Activated CD8-positive, alpha-beta memory T cell treated with anti-CD3 and anti-CD28 coated beads, Interleukin-2, amount 50 U/mL, for 48 hours (primary cell): ENCODE measurements around the gene GPHN.

Experiments
- DNase-seq: peaks from one replicate; pipeline ENCODE4 v3.0.0-alpha.2; 2020

Gene GPHN

DNA sequence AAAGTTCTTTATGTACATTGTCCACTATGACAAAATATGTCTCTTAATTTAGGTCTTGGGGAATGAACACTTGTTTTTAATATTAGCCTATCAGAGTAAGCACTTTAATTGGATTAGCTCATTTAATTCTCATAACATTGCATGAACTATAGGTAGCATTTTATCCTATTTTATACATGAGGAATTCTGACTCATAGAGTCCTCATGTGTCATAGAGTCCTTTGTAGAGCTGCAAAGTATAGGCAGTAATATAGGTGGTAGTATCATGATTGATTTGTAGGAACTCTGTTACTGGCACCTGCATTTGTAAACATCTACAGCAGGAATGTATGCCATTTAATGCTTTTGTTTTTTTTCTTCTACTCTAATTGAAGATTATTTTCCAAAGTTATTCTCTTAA, 96.0 kb downstream of the GPHN start:
- no peak for DNase-seq

DNA sequence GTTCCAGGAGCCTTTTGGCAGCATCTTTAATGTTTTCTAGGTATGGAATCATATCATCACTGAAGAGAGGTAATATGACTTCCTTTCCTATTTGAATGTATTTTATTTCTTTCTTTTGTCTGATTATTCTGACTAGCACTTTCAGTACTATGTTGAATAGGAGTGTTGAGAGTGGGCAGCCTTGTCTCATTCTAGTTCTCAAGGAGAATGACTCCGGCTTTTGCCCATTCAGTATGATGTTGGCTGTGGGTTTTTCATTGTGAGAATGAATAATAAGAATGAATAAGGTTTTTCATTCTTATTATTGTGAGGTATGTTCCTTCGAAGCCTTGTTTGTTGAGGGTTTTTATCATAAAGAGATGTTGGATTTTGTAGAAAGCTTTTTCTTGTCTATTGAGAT, 98.9 kb downstream of the GPHN start:
- no peak for DNase-seq

DNA sequence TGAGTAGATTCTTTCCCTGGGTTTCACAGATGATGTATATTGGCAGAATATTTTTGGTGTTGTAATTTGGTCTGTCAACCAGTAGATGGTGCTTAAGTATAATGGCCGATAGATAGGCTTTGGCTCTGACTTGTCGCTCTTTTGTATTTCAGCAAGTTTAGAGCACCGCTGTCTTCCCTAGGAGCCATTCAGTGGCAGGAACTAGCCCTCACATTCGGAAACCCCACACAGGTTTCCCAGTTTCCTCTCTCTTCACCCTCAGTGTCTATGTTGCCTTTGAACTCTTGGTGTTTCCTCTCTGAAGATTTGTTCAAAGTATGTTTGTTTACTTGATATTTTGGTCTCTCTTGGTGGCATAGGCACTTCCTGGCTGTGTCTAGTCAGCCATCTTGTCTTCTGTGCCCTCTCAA, 102.2 kb downstream of the GPHN start:
- DNase-seq = no peak

DNA sequence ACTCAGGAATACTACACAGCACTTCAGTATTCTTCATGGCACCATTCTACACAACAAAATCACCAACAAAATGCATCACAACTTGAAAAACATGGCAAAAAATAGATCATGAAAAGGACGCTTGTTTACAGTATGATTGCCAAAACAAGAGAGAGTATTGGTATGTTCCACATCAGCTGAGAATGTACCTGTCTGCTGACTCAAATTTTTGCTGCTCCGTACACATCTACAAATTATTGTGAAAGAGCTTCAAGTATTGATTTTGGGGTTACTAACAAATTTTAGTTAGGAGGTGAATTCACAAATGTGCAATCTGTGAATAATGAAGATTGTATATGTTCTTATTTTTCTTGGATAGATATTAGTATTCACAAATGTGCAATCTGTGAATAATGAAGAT, 105.4 kb downstream of the GPHN start:
- no peak for DNase-seq

DNA sequence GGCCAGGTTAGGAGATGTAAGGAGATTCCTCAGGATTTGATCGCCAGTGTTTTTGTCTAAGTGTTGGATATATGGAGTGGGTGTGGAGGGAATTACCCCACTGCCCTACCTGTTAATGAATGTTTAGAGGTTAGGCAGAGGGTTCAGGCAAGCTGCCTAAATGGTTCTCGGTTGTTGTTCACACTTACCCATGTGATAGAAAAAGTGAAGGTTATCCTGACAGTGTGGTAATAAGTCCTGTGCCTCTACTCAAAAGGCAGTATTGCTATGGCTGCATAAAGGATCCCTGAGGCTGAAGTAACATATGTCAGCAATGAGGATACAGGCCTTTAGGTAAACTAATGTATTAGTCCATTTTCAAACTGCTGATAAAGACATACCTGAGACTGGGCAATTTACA, 112.0 kb downstream of the GPHN start:
- no peak for DNase-seq

DNA sequence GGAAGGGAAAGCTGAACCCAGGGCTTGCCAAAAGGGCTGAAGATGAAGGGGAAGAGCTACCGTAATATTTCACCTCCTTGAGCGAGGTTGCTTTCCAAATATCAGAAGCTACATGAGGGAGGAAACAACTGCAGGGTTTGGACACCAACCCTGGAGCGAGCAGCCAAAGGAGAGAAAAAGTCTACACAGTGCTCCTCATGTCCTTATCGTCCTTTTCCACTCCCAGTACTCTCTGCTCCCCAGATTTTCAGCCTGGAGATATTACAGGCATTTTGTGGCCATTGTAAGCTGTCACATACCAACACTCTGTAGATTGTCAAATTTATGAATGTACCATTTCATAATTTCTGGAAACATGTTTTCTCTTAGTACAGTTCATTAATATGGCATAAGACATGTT, 115.9 kb downstream of the GPHN start:
- DNase-seq = no peak

DNA sequence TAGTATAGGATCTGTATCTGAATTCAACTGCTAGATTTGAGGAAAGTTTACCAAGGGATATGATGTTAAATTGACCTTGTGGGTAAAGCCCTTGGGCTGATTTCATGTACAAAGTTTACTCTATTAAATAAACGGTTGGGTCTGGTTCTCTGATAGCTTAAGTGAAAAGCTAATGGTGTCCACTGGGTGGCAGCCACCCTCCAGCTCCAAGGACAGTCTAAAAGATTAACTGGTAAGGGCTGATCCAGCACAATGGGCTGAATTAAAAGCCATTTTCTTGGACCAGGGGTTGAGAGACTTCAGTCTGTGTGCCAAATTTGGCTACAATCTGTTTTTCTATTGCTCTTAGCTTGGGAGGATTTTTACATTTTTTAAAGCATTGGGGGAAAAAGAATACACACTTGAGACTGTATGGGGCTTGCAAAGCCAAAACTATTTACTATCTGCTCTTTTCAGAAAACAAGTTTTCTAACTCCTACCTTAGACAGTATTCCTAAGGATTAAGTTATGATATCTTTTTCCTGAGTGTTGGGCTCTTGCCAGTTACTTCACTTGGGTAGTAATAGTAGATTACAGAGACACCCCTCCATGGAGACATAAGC, 116.5 kb downstream of the GPHN start:
- DNase-seq = no peak

DNA sequence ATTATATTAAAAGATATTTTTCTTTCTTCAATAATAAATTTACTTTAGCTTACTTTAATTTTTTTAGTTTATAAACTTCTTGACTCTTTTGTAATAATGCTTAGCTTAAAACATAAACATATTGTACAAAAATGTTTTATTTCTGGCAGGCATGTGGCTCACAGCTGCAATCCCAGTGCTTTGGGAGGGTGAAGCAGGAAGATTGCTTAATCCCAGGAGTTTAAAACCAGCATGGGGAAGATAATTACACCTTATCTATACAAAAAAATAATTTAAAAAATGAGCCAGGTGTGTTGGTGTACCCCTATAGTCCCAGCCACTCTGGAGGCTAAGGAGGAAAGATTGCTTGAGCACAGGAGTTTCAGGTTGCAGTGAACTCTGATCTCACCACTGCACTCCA, 120.7 kb downstream of the GPHN start:
- DNase-seq = no peak

DNA sequence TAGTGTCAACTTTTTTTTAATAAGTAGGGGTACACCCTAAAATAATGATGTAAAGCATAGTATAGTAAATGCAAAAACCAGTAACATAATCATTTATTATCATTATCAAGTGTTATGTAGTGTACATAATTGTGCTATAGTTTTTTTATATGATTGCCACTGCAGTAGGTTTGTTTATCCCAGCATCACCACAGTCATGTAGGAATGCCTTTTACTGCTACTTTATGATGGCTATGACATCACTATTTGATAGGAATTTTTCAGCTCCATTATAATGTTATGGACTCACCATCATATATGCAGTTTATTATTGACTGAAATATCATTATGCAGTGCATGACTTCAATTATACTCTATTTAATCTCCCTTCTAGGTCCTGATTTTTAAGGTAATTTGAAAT, 121.6 kb downstream of the GPHN start:
- DNase-seq = no peak

DNA sequence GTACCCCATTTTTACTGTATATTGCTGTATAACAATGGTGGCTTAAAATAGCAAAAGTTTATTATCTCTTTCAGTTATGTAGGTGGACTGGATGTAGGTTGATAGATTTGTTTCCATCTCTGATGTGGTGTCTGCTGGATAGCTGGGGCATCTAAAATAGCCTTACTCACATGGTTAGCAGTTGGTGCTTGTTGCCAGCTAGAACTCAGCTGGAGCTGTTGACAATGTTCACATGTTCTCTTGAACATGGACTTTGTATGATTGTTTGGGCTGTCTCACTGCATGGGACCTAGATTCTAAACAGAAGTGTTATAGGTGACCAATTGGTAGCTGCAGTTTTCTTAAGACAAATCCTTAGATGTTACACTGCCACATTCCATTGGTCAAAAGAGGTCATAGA, 126.9 kb downstream of the GPHN start:
- DNase-seq = no peak

DNA sequence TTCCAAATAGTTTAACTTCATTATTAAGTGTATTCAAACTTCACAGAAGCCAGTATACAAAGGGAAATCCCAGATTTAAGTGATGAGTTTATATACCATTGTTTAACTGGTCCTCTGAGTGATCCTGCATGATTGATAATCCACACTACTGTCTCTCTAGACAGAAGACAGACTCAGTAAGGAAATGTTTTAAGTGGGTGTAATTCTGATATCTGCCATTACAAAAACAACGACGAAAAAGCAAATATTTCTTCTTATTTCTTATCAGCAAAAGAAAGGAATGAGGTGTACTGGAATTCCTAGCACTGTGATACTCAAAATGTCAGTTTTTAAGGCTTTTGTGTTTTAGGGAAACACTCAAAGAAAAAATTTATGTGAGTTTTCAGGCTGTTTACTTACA, 127.5 kb downstream of the GPHN start:
- DNase-seq = no peak

DNA sequence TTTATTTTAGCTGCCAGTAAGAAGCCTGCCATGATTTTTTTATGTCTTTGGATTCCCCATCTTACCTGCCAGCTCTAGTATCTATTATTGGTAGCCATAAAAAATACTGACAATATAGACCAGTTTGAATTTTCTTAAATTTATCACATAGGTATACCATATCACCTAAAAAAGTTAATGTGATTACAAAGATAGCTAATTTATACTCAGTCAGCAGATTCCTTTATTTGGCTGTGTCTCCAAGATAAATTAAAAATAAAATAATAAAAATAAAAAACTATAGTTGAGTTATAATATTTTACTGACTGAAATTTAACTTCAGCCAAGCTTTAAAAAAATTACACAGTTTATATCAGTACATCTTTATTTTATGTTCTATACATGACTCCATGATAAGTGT, 128.3 kb downstream of the GPHN start:
- no peak for DNase-seq

DNA sequence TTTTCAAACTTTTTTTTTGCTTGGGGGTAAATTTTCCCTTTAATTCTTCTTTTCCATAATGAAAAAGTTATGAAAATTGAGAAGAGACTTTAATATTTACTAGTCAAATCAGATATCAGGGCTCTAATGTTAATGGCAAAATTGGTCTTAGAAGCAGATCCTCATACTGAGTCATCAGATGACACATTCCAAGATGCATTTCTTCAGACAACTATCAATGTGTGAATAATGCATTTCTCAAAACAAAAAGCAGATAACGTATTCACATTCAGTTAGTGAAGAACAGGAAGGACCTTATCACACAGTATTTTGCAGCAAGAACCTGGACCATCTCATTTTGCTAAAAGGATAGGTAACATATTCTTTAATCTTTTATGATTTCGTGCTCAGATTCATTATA, 130.7 kb downstream of the GPHN start:
- no peak for DNase-seq

DNA sequence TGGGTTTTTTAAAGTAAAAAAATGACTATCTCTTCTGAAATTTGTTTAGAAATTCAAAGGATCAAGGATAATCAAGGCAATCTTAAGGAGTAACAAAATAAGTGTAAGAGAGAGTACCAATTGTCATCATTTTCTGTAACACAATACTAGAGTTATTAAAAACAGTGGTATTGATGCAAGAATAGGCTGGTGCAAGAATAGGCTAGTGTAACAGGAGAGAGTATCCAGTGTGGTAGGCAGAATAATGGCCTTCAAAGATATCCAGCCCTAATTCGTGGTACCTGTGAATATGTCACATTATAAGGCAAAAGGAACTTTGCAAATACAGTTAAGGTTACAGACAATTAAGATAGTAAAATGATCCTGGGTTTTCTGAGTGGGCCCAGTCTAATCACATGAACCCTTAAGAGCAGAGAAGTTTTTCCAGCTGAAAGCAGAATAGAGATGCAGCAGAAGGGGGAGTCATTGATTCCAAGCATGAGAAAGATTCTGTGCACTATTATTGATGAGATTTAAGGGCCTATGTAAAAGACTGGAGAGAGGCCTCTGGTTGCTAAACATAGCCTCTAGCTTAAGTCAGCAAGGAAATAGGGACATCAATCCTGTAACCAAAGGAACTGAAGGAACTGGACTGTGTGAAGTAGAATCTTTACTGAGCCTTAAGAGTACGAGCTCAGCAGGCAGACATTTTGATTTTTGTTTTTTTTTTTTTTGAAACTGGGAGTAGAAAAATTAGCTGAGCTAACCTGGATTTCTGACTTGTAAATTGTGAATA, 134.1 kb downstream of the GPHN start:
- no peak for DNase-seq

DNA sequence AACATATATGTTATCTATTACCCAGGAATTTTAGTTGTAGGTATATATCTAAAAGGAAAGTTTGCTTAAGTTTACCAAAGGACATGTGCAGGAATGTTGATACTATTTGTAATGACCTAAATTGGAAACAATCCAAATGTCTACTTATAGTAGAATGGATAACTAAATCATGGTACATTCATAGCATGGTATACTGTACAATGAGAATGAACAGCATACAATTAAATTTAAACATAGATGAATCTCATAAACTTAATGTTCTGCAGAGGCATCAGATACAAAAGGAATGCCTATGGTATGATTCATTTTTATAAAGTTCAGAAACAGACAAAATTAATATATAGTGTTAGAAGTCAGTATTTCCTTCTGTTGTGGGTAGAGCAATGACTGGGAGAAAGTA, 135.4 kb downstream of the GPHN start:
- DNase-seq = no peak

DNA sequence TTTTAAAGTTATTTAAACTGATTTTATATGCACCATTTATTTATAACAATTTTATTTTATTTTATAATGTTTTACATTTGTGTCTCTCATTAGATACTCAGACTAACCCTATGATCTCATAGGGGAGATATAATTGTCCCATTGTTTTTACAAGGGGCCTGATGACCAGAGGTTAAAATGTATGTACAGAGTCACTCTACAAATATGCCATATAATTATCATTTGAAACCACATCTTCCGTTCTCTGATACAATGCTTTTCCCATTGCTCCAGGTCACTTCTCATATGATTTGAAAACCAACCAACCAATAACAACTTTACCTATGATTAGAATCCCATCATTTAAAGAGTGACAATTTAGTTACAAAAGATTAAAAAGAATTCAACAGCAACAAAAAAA, 137.8 kb downstream of the GPHN start:
- DNase-seq = no peak

DNA sequence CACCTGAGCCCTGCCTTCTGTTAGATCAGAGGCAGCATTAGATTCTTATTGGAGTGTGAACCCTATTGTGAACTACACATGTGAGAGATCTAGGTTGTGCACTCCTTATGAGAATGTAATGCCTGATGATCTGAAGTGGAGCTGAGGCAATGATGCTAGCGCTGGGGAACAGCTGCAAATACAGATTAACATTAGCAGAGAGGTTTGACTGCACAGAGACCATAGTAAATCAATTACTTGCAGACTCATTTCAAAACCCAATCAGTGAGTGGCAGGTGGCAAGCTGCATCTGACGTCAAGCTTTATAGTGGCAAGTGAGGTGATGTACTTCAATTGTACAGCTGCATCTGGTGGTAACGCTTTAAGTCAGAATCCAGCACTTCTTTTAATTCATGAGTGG, 141.6 kb downstream of the GPHN start:
- DNase-seq = no peak

DNA sequence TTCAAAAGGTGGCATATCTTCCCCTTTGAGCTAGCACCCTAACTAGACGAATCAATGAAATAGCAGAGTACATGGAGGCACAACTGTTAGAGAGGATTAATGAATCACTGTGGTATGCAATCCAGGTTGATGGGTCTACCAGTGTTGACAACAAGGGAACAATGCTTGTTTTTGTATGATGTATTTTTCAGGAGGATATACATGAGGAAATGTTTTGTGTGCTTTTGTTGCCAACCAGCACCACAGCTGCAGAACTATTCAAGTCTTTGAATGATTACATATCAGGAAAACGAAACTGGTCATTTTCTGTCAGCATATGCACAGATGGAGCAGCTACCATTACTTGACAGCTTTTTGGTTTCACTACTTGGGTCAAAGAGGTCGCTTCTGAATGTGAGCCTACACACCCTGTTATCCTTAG, 142.6 kb downstream of the GPHN start:
- no peak for DNase-seq

DNA sequence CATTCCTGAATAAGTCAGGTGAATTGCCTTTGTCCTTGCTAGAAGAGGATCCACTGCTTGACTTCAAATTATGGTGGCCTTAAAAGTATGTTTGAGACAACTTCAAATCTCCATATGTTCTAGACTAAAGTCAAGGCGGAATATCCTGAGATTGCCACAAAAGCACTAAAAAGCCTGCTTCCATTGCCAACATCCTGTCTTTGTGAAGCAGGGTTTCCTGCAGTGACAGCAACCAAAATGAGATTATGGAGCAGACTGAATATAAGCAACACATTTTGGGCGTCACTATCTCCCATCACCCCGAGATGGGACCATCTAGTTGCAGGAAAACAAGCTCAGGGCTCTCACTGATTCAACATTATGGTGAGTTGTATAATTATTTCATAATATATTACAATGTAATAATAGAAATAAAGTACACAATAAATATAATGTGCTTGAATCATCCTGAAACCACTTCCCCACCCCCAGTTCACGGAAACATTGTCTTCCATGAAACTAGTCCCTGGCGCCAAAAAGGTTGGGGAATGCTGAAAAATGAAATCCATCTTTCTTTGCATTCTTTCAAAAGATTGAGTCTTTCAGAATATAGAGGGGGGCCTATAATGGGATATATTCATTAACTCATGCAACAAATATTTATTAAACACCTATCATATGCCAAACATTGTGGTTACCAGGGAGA, 143.7 kb downstream of the GPHN start:
- no peak for DNase-seq

DNA sequence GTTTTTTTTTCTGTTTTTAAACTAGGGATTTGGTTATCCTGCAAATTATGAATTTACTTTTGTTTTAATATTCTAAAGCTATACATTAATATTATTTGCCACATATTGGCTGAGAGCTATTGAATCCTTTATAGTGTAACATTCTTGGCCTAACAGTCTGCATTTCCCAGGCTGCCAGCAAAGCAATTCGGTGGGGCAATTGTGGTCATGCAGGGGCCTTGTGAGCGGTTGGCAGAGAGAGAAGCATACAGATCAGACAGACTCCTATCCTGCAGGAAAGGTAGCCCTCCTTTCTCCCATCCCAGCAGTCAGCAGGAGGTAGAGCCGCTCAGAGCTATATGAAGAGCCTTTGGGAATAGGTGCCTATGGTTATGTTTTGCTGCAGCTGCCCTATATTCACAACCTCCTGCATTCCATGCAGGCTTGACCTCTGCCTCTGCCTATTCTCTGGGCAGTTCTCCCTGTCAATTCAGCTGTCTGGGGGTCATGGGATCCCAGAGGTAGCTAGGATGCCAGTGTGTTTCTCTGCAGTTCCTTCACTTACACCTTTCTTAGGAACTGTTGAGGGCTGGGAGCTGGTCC, 144.7 kb downstream of the GPHN start:
- no peak for DNase-seq

DNA sequence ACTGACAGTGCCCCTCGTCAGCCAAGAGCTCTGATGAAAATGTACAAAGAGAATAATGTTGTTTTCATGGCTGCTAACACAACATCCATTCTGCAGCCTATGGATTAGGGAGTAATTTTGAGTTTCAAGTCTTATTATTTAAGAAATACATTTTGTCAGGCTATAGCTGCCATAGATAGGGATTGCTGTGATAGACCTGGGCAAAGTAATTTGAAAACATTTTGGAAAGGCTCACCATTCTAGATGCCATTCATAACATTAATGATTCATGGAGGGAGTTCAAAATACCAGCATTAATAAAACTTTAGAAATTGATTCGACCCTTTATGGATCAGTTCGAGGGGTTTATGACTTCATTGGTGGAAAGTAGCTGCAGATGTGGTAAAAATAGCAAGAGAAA, 149.8 kb downstream of the GPHN start:
- DNase-seq = no peak

DNA sequence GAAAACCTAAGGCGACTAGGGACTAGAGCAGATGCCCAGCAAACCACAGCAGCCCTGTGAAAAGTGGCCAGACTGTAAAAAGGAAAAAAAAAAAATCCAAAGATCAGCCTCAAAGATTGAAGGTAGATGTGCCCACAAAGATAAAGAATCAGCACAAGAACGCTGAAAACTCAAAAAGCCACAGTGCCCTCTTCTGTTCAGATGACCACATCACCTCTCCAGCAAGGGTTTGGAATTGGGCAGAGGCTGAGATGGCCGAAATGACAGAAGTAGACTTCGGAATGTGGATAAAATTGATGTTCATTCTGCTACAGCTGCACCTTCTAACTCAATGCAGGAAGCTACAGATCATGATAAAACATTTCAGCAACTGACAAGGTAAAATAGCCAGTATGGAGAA, 154.4 kb downstream of the GPHN start:
- DNase-seq = no peak

DNA sequence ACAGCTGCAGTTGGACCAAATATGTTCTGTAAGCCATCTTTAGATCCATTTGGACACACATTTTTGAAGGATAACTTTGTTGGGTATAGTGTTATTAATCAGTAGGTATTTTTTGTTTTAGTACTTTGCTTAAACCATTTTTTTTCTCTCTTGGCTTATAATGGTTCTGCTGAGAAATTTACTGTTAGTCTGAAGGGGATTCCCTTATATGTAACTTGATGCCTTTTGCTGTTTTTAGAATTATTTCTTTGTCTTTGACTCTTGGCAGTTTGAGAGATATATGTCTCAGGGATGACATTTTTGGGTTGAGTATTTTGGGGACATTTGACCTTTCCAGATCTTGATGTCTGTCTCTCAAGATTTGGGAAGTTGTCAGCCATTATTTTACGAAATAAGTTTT, 169.8 kb downstream of the GPHN start:
- DNase-seq = no peak

DNA sequence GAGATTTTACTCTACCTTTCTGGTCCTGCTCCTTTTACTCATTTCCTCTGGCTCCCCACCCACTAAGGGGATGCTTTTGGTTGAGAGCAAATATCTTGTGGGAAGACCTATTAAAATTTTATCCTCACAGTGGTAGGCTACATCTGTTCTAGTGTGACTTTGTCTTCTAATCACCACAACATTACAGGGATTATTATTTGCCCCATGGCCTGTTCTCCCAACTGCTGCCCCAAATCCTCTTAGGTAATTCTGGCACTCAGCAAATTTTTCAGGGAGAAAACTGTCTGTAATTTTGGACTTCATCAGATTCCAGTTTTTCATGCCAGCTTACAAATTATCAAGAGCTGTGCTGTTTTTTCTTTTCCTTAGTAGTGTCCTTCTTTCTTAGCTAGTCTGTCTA, 172.3 kb downstream of the GPHN start:
- no peak for DNase-seq
